Psoas muscle (tissue), 8 donors: ENCODE measurements around the gene ZNF837. TPM values are rescaled to one million over a fixed set of nuclear protein-coding genes. Genes with fewer than 3 reads are reported as not detected.

Source experiments
- ATAC-seq, 4 donors: fragments of 200-7000 bp; cut with Tn5 transposase; one replicate each; pipeline ENCODE4 v1.9.1; 2020; ENCODE audit warnings: moderate library complexity in 3 of 4, mild to moderate bottlenecking in 2 of 4
- DNase-seq, 2 donors: peaks; one replicate each; pipeline ENCODE4 v3.0.0-alpha.2; 2020
- H3K27ac ChIP-seq: fragments of 200-600 bp; one replicate; pipeline ENCODE4 v1.8.0; 2022
- H3K27me3 ChIP-seq, 3 donors: fragments of 200-600 bp in 1 of 3; one replicate each; pipeline versions ENCODE4 v1.6.1 to v1.8.0; 2013 to 2022; ENCODE audit warnings: low read length in 2 of 3, mild to moderate bottlenecking in 2 of 3, moderate library complexity in 1 of 3; ENCODE audit not compliant: insufficient read depth in 3 of 3
- H3K36me3 ChIP-seq, 2 donors: fragments of 200-600 bp in 1 of 2; one replicate each; pipeline versions ENCODE4 v1.6.1 to v1.8.0; 2013 to 2022; ENCODE audit warnings: low read depth in 1 of 2, mild to moderate bottlenecking in 1 of 2, moderate library complexity in 1 of 2; ENCODE audit not compliant: insufficient read depth in 1 of 2
- H3K4me1 ChIP-seq: fragments of 200-600 bp; one replicate; pipeline ENCODE4 v1.8.0; 2022
- H3K4me3 ChIP-seq: fragments of 200-600 bp; one replicate; pipeline ENCODE4 v1.8.0; 2022; ENCODE audit warnings: mild to moderate bottlenecking
- H3K9me3 ChIP-seq: fragments of 200-600 bp; one replicate; pipeline ENCODE4 v1.8.0; 2022
- CTCF ChIP-seq: fragments of 200-600 bp; IDR thresholded peaks from one replicate; pipeline ENCODE4 v1.8.0; 2022; ENCODE audit warnings: antibody characterized with exemption
- WGBS, 3 donors: extraction: QIAGEN DNeasy Blood & Tissue Kit; methylation state at CpG; one replicate each; pipeline versions ENCODE4 v1.1.6 to v1.1.7; 2013; 5-methylcytosine and 5-hydroxymethylcytosine counted together
- intact Hi-C, 2 donors: fragments of 100-400 bp; cut with DNase I; formaldehyde crosslinking; loops; one replicate each; pipeline versions ENCODE4 v1.11.0 to v1.14.2; 2022
- polyA plus RNA-seq, 3 donors: library from polyadenylated mRNA; stranded (reverse); fragments of 200-250 nt; gene quantifications; one replicate each; pipeline ENCODE4 v1.2.3, GENCODE V29; 2013
- total RNA-seq, 4 donors: library from RNA; stranded (reverse); fragmentation: NEBNext Ultra II Directional in 2 of 4; extraction: Animal tissue kit (Norgen Biotek cat#: 25700) in 2 of 4; gene quantifications; one replicate each; pipeline versions ENCODE4 v1.2.1 to v1.2.4, GENCODE V29; 2021 to 2023
- donor health status: healthy with polysubstance abuse.
- donor health status: DM: no; HTN: no; CAD: no; lungs with moderate emphysema.
- donor health status: Bipolar disorder and iron deficiency.
- donor health status: healthy.
- donor health status: DM: yes; HTN: yes; CAD: no.
- donor health status: DM: no; HTN: no; CAD: no.
- donor health status: DM: no; HTN: no; CAD: no.
- donor health status: DM: yes; HTN: yes; CAD: no.

ZNF837 gene
- total and polyA plus RNA-seq, 7 donors, result 0.08 to 0.34 (median 0.24) TPM

DNA sequence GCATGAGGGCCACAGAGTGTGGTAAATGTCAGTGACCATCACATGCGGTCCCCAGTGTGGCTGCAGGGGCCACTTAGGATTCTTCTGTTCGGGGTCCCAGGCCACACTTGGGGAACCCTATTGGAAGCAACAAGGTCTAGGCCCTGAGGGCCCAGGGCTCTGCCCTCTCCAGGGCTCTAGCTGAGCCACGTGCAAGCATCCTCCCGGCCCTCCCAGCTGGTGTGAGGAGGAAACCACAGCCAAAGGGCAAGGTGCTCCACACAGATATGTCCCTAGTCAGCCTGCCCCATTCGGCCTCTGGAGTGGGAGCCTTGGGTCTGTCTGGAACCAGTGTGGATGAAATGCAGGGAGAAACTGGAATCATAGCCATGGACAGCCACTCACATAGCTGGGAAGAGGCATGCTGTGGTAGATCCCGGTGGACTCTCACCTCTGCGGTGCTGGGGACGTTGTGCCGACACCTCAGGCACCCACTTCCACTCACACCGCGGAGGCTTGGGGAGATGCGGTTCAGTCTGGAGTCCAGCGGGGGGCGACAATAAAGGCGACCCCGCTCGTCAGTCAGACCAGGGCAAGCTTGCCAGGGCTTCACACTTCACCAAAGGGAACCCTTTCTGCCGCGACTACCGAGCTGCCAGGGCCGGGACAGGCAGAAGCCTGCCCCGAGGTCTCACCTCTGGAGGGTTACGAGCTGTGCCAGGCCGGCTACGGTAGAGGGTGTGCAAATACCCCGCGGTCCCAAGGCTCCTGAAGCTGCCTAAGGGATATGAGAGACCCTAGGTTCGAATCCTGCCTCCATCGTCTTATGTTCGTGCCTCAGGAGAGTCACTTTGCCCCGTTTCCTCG is 14.0 kb downstream of the ZNF837 start:
- TF ChIP-seq CTCF, result no peak
- Histone ChIP-seq H3K4me1 (peaks cover under 1% of the 10 kb centered on the region), H3K27ac (no peak overlapping the region), H3K27me3 (no peaks in the 10 kb centered on the region), H3K4me3 (no peak overlapping the region), H3K9me3 (no peaks in the 10 kb centered on the region), H3K36me3 (peaks cover 0 to 5% of the 10 kb centered on the region in 2 donors)
- WGBS, 3 donors, result 88 to 89% (median 89%) methylated on average over 32 of the region's 32 CpGs
- ATAC-seq (no peak), DNase-seq (no peak)
- intact Hi-C loops, result no loop called here

- Histone ChIP-seq H3K36me3 (peaks cover 0 to 5% of the 10 kb centered on the region in 2 donors), H3K27ac (no peak overlapping the region), H3K4me1 (peaks cover 5% of the 10 kb centered on the region), H3K4me3 (no peak overlapping the region), H3K9me3 (no peaks in the 10 kb centered on the region), H3K27me3 (no peaks in the 10 kb centered on the region)
- intact Hi-C loops, result loop anchor here in 1 of 2 donors (5.0 kb wide), 2 partner anchors 37 to 57 kb away; partner anchors contain the start of genes ERVK3-1 and ZSCAN22
- ATAC-seq, result no peak
- DNase-seq, result no peak
- TF ChIP-seq CTCF, result no peak
- WGBS, 3 donors, result 77 to 84% (median 84%) methylated on average over 5 of the region's 5 CpGs
Observed at GRCh38 chr19:58364146-58364545, 16.7 kb downstream of the ZNF837 start.

DNA sequence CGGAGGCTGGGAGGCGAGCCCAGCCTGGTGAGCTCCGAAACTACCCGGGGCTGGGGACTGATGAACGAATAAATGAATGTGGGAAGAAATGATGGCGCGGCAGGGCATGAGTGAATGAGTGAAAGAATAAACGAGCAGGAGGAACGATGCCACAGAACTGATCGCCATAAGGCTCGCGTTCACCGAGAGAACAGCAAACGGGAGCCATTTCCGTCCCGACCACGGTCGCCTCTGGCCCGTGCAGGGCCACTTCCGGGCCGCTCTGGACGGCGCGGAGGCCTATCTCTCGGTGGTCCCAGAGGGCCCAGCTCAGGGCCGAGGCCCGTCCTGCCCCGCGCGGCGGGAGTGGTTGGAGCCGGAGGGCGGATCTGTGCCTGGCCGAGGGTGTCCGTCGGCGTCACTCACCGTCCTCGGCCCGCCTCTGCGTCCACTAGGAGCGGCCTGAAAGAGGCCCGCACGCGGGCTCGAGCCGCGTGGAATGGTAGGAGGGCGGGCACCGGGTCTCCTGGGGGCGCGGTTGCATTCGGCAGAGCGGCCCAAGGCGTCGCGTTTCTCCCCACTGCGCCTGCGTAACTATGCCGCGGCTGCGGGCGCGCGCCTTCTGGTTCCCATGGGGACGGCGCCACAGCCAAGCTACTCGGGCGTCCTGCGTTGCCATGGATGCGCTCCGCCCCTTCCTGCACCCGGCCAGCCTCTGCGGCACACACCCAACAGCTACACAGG is 18.4 kb downstream of the ZNF837 start, which contains the start of gene ZNF497:
Gene ZNF497, minus strand, starts transcription at position 480 of the 723 bp plus-strand sequence. CDS start 5,116 bp downstream, outside the sequence.
- Histone ChIP-seq H3K36me3 (peaks cover 0 to 5% of the 10 kb centered on the region in 2 donors), H3K27me3 (no peaks in the 10 kb centered on the region), H3K4me1 (peaks cover 5% of the 10 kb centered on the region), H3K4me3 (peak within 1 kb of the TSS; percentile 95), H3K9me3 (no peaks in the 10 kb centered on the region), H3K27ac (peak within 1 kb of the TSS; percentile 97)
- WGBS, 3 donors, result 0% methylated on average over 48 to 74 of the region's 74 CpGs
- peak; percentile 95 to 97 (median 96) for ATAC-seq
- peak; percentile 97 to 98 for DNase-seq
- TF ChIP-seq CTCF, result no peak
- intact Hi-C loops, result loop anchor here in 1 of 2 donors (5.0 kb wide), 2 partner anchors 35 to 55 kb away; partner anchors contain the start of genes ERVK3-1 and ZSCAN22

GRCh38 chr19:58361900-58362271 is 18.9 kb downstream of the ZNF837 start:
- Histone ChIP-seq H3K4me3 (peak overlapping the region; percentile 95), H3K4me1 (peaks cover 5% of the 10 kb centered on the region), H3K36me3 (peaks cover 0 to 5% of the 10 kb centered on the region in 2 donors), H3K27ac (peak overlapping the region; percentile 97), H3K9me3 (no peaks in the 10 kb centered on the region), H3K27me3 (no peaks in the 10 kb centered on the region)
- intact Hi-C loops, result loop anchor here in 1 of 2 donors (5.0 kb wide), 2 partner anchors 35 to 55 kb away; partner anchors contain the start of genes ERVK3-1 and ZSCAN22
- ATAC-seq (peak; percentile 10 to 48 (median 22)), DNase-seq (peak; percentile 61 to 76)
- TF ChIP-seq CTCF, result no peak
- 2 to 3% (median 2%) methylated on average over 28 of the region's 28 CpGs for WGBS, 3 donors
